HG02678 (cell line): Measurements from ENCODE around the gene GLB1L.

Source experiments
- ATAC-seq: cut with Tn5 transposase; IDR thresholded peaks from one replicate; pipeline ENCODE4 v1.9.1; 2021; ENCODE audit warnings: mild to moderate bottlenecking, moderate library complexity; ENCODE audit not compliant: unreplicated experiment

Gene GLB1L

GRCh38 chr2:219228041-219228910 lies 17.0 kb downstream of the GLB1L start:
- ATAC-seq, result no peak

- no peak for ATAC-seq
These were observed 19.9 kb downstream of the GLB1L start for GRCh38 chr2:219225350-219225749.

GRCh38 chr2:219223831-219224610 lies 21.2 kb downstream of the GLB1L start:
- ATAC-seq, result no peak

- no peak for ATAC-seq
These were observed 23.2 kb downstream of the GLB1L start for GRCh38 chr2:219221957-219222518.

GRCh38 chr2:219220652-219221402 lies 24.4 kb downstream of the GLB1L start:
- ATAC-seq, result no peak

GRCh38 chr2:219219784-219220532 lies 25.3 kb downstream of the GLB1L start:
- ATAC-seq, result no peak

GRCh38 chr2:219218732-219219701 lies 26.2 kb downstream of the GLB1L start, which contains the start of gene ABCB6:
TSS of gene ABCB6 (minus strand) at chr2:219218958. CDS start at chr2:219218673, 285 bp downstream.
- peak; percentile 80 for ATAC-seq

- peak; percentile 21 for ATAC-seq
These were observed 27.0 kb downstream of the GLB1L start for GRCh38 chr2:219218217-219218731.

- no peak for ATAC-seq
These were observed 28.7 kb downstream of the GLB1L start for GRCh38 chr2:219216535-219216915.

- ATAC-seq, result no peak
These were observed 29.2 kb downstream of the GLB1L start for GRCh38 chr2:219215871-219216534.

GRCh38 chr2:219214786-219215185 lies 30.5 kb downstream of the GLB1L start:
- no peak for ATAC-seq

- ATAC-seq, result no peak
These were observed 31.1 kb downstream of the GLB1L start for GRCh38 chr2:219214141-219214540.

GRCh38 chr2:219213486-219214071 lies 31.7 kb downstream of the GLB1L start:
- ATAC-seq, result no peak

- no peak for ATAC-seq
These were observed 32.2 kb downstream of the GLB1L start for GRCh38 chr2:219213026-219213415.

- no peak for ATAC-seq
These were observed 34.3 kb downstream of the GLB1L start for GRCh38 chr2:219210886-219211362.

GRCh38 chr2:219210196-219210885 lies 34.9 kb downstream of the GLB1L start:
- no peak for ATAC-seq
